ENCODE results near the gene ARHGEF10L. TPM values are rescaled to one million over a fixed set of nuclear protein-coding genes. Genes with fewer than 3 reads are reported as not detected.

Gene ARHGEF10L
- total RNA-seq, 1 donor, result 16.8 TPM

GRCh38 chr1:17513131-17513530, 26.4 kb upstream of the ARHGEF10L start:
- no peak for DNase-seq (ENCODE audit: low read depth)
- no peak for TF ChIP-seq CTCF (IDR thresholded peaks at IDR 0.05; ENCODE audit: insufficient read depth, low read depth, low read length)
- no peak overlapping the region for H3K4me3 ChIP-seq (ENCODE audit: low read depth, low read length)

GRCh38 chr1:17514776-17515175, 24.7 kb upstream of the ARHGEF10L start:
- no peak overlapping the region for H3K4me3 ChIP-seq (ENCODE audit: low read depth, low read length)
- no peak for TF ChIP-seq CTCF (IDR thresholded peaks at IDR 0.05; ENCODE audit: insufficient read depth, low read depth, low read length)
- no peak for DNase-seq (ENCODE audit: low read depth)

GRCh38 chr1:17515902-17516301, 23.6 kb upstream of the ARHGEF10L start:
- no peak for DNase-seq (ENCODE audit: low read depth)
- no peak overlapping the region for H3K4me3 ChIP-seq (ENCODE audit: low read depth, low read length)
- no peak for TF ChIP-seq CTCF (IDR thresholded peaks at IDR 0.05; ENCODE audit: insufficient read depth, low read depth, low read length)

GRCh38 chr1:17516303-17517214, 22.9 kb upstream of the ARHGEF10L start:
- TF ChIP-seq CTCF (IDR thresholded peaks at IDR 0.05; ENCODE audit: insufficient read depth, low read depth, low read length), result no peak
- no peak overlapping the region for H3K4me3 ChIP-seq (ENCODE audit: low read depth, low read length)
- DNase-seq (ENCODE audit: low read depth), result no peak

- DNase-seq (ENCODE audit: low read depth), result no peak
- no peak overlapping the region for H3K4me3 ChIP-seq (ENCODE audit: low read depth, low read length)
- TF ChIP-seq CTCF (IDR thresholded peaks at IDR 0.05; ENCODE audit: insufficient read depth, low read depth, low read length), result no peak
These were observed 19.5 kb upstream of the ARHGEF10L start for GRCh38 chr1:17520041-17520440.

GRCh38 chr1:17520473-17521319, 18.8 kb upstream of the ARHGEF10L start:
- no peak for TF ChIP-seq CTCF (IDR thresholded peaks at IDR 0.05; ENCODE audit: insufficient read depth, low read depth, low read length)
- no peak for DNase-seq (ENCODE audit: low read depth)
- no peak overlapping the region for H3K4me3 ChIP-seq (ENCODE audit: low read depth, low read length)
